OCI-LY1 (cell line): ENCODE measurements around the gene EYS.

Experiments
- H2AFZ ChIP-seq: fragments of 200-600 bp; sonication (generic), shearing (Covaris generic); 2 replicates; pipeline ENCODE4 v1.6.0; 2014; ENCODE audit warnings: antibody characterized with exemption, mild to moderate bottlenecking, low read length
- H3F3A ChIP-seq: fragments of 200-600 bp; sonication (generic), shearing (Covaris generic); 2 replicates; pipeline ENCODE4 v1.6.0; 2014; ENCODE audit warnings: mild to moderate bottlenecking, antibody characterized with exemption, low read length, moderate library complexity; ENCODE audit not compliant: insufficient read depth
- H3K27ac ChIP-seq: fragments of 200-600 bp; sonication (generic); 2 replicates; pipeline ENCODE4 v1.5.1; 2014; ENCODE audit warnings: low read length, mixed run types, mild to moderate bottlenecking, low read depth; ENCODE audit not compliant: poor library complexity, severe bottlenecking
- H3K27me3 ChIP-seq: fragments of 200-600 bp; sonication (generic); 2 replicates; pipeline ENCODE4 v1.6.0; 2014; ENCODE audit warnings: antibody characterized with exemption, mild to moderate bottlenecking, low read length, moderate library complexity; ENCODE audit not compliant: insufficient read depth
- H3K36me3 ChIP-seq: fragments of 200-600 bp; sonication (generic); 2 replicates; pipeline ENCODE4 v1.6.1; 2014; ENCODE audit warnings: mild to moderate bottlenecking, antibody characterized with exemption, low read length, moderate library complexity, mixed read lengths; ENCODE audit not compliant: insufficient read depth
- H3K4me1 ChIP-seq: fragments of 200-600 bp; sonication (generic); 2 replicates; pipeline ENCODE4 v1.5.1; 2014; ENCODE audit warnings: mild to moderate bottlenecking, low read length, moderate library complexity; ENCODE audit not compliant: insufficient read depth, severe bottlenecking
- H3K4me2 ChIP-seq: fragments of 200-600 bp; sonication (generic), shearing (Covaris generic); 2 replicates; pipeline ENCODE4 v1.6.1; 2014; ENCODE audit warnings: low read length
- H3K4me3 ChIP-seq: fragments of 200-600 bp; sonication (generic); 2 replicates; pipeline ENCODE4 v1.5.1; 2014; ENCODE audit warnings: low read length, low read depth, mild to moderate bottlenecking, mixed read lengths; ENCODE audit not compliant: poor library complexity, severe bottlenecking
- H3K79me2 ChIP-seq: fragments of 200-600 bp; shearing (Covaris generic); 2 replicates; pipeline ENCODE4 v1.6.1; 2016; ENCODE audit warnings: mixed run types, low read length, mixed read lengths; ENCODE audit not compliant: insufficient read depth
- H3K9ac ChIP-seq: fragments of 200-600 bp; sonication (generic), shearing (Covaris generic); 2 replicates; pipeline ENCODE4 v1.6.1; 2014; ENCODE audit warnings: mild to moderate bottlenecking, low read length, mixed read lengths
- H3K9me2 ChIP-seq: fragments of 200-600 bp; sonication (generic), shearing (Covaris generic); 2 replicates; pipeline ENCODE4 v1.6.1; 2014; ENCODE audit warnings: low read depth, mild to moderate bottlenecking, low read length, mixed read lengths
- H3K9me3 ChIP-seq: fragments of 200-600 bp; shearing (Covaris generic); 2 replicates; pipeline ENCODE4 v1.6.1; 2014; ENCODE audit warnings: low read length, mixed read lengths
- H4K20me1 ChIP-seq: fragments of 200-600 bp; sonication (generic), shearing (Covaris generic); 2 replicates; pipeline ENCODE4 v1.6.0; 2016; ENCODE audit warnings: mild to moderate bottlenecking, low read length; ENCODE audit not compliant: insufficient read depth
- EZH2 ChIP-seq: fragments of 200-600 bp; sonication (generic), shearing (Covaris generic); IDR thresholded peaks from 2 replicates; pipeline ENCODE4 v1.8.0; 2017; ENCODE audit warnings: borderline replicate concordance, mixed run types, mild to moderate bottlenecking, antibody characterized with exemption, low read length, moderate library complexity, mixed read lengths
- TF ChIP-seq, protein P1 (sequence below): fragments of 200-600 bp; sonication (generic), shearing (Covaris generic); IDR thresholded peaks from 2 replicates; pipeline ENCODE4 v1.5.1; 2017; ENCODE audit warnings: mild to moderate bottlenecking, antibody characterized with exemption, low read length, moderate library complexity, mixed read lengths

Gene EYS

DNA sequence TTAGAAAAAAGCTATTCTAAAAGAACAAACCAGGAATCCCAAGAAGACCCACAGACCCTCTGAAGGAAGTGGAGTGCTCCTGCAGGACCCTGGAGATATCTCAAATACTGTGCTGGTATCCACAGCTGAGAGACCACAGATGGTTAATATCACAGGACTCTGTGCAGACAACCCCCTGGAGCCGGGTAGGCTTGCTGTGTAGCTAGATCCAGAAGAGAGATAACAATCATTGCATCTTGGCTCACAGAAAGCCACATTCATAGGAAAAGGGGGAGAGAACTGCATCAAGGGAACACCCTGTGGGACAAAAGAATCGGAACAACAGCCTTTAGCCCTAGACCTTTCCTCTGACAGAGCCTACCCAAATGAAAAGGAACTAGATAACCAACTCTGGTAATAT lies 1381.9 kb downstream of the EYS start:
- TF ChIP-seq, protein P1, sequence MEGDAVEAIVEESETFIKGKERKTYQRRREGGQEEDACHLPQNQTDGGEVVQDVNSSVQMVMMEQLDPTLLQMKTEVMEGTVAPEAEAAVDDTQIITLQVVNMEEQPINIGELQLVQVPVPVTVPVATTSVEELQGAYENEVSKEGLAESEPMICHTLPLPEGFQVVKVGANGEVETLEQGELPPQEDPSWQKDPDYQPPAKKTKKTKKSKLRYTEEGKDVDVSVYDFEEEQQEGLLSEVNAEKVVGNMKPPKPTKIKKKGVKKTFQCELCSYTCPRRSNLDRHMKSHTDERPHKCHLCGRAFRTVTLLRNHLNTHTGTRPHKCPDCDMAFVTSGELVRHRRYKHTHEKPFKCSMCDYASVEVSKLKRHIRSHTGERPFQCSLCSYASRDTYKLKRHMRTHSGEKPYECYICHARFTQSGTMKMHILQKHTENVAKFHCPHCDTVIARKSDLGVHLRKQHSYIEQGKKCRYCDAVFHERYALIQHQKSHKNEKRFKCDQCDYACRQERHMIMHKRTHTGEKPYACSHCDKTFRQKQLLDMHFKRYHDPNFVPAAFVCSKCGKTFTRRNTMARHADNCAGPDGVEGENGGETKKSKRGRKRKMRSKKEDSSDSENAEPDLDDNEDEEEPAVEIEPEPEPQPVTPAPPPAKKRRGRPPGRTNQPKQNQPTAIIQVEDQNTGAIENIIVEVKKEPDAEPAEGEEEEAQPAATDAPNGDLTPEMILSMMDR, result no peak
- TF ChIP-seq EZH2, result no peak
- H3K4me1 ChIP-seq, result no peaks in the 10 kb centered on the region
- H3K36me3 ChIP-seq, result no peaks in the 10 kb centered on the region
- no peak overlapping the region for H3K9ac ChIP-seq
- no peaks in the 10 kb centered on the region for H3K79me2 ChIP-seq
- H2AFZ ChIP-seq, result no peak overlapping the region
- no peaks in the 10 kb centered on the region for H3F3A ChIP-seq
- no peaks in the 10 kb centered on the region for H4K20me1 ChIP-seq
- no peaks in the 10 kb centered on the region for H3K27me3 ChIP-seq
- no peak overlapping the region for H3K4me2 ChIP-seq
- H3K9me2 ChIP-seq, result no peaks in the 10 kb centered on the region
- H3K9me3 ChIP-seq, result no peaks in the 10 kb centered on the region
- no peak overlapping the region for H3K27ac ChIP-seq
- no peak overlapping the region for H3K4me3 ChIP-seq

GRCh38 chr6:64310214-64310613 lies 1396.8 kb downstream of the EYS start:
- Histone ChIP-seq H3K4me3 (no peak overlapping the region), H3K9ac (no peak overlapping the region), H3K9me3 (no peaks in the 10 kb centered on the region), H3K79me2 (no peaks in the 10 kb centered on the region), H3K9me2 (no peaks in the 10 kb centered on the region), H3K27me3 (no peaks in the 10 kb centered on the region), H2AFZ (no peak overlapping the region), H3K4me1 (no peaks in the 10 kb centered on the region), H3K27ac (no peak overlapping the region), H3F3A (no peaks in the 10 kb centered on the region), H4K20me1 (no peaks in the 10 kb centered on the region), H3K4me2 (no peak overlapping the region), H3K36me3 (no peaks in the 10 kb centered on the region)
- no peak for TF ChIP-seq EZH2
- TF ChIP-seq, protein P1, result no peak

DNA sequence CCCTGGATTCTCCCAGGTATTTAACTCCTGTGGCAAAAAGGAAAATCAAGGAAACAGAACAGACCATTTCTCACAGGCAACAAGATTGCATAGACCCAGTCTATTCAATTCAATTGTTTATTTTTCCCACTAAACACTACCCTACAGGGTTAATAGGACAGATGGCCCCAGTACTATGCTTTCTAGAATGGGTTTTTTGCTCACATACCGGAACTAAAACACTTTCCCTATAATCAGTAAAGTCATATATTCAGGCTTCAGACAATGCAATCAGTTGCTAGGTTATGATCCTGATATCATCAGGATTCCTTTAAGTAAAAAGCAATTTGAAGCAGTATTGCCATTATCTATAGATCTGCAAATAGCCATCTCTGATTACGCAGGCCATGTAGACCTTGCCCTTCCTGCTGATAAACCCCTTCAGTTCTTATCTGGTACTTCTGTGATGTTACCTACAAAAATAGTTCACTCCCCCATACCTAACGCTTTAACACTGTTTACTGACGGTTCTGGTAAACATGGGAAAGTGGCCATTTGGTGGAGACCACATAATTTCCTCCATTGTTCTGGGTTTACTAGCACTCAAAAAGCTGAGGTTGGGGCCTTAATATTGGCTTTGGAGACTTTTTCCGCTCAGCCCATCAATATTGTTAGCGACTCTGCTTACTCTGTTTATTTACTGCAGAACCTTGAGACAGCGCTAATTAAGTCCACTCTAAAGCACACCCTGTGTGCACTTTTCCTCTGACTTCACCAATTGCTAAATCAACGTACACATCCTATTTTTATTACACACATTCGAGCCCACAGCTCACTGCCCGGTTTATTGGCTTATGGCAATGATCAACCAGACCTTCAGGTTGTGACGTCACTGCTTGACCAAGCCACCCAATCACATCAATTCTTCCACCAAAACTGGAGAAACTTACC lies 1405.5 kb downstream of the EYS start:
- no peak overlapping the region for H3K9ac ChIP-seq
- H3K9me2 ChIP-seq, result no peaks in the 10 kb centered on the region
- no peaks in the 10 kb centered on the region for H3K9me3 ChIP-seq
- H3K79me2 ChIP-seq, result no peaks in the 10 kb centered on the region
- no peaks in the 10 kb centered on the region for H3K4me1 ChIP-seq
- no peaks in the 10 kb centered on the region for H3K27me3 ChIP-seq
- no peak overlapping the region for H3K4me2 ChIP-seq
- H3F3A ChIP-seq, result no peaks in the 10 kb centered on the region
- TF ChIP-seq, protein P1, result no peak
- TF ChIP-seq EZH2, result no peak
- no peak overlapping the region for H3K27ac ChIP-seq
- H4K20me1 ChIP-seq, result no peaks in the 10 kb centered on the region
- no peaks in the 10 kb centered on the region for H3K36me3 ChIP-seq
- no peak overlapping the region for H3K4me3 ChIP-seq
- no peak overlapping the region for H2AFZ ChIP-seq
